Rectal smooth muscle tissue (tissue), 1 donor: ENCODE data around the gene ABCC3.

Experiments
- H3K27ac ChIP-seq: one replicate; pipeline ENCODE4 v1.7.0; 2013; ENCODE audit warnings: low read depth, low read length, inconsistent platforms
- H3K27me3 ChIP-seq: one replicate; pipeline ENCODE4 v1.7.0; 2013; ENCODE audit warnings: low read length; ENCODE audit not compliant: control insufficient read depth, insufficient read depth
- H3K36me3 ChIP-seq: one replicate; pipeline ENCODE4 v1.7.0; 2013; ENCODE audit warnings: low read length; ENCODE audit not compliant: control insufficient read depth, insufficient read depth
- H3K4me1 ChIP-seq: one replicate; pipeline ENCODE4 v1.7.0; 2013; ENCODE audit warnings: low read length; ENCODE audit not compliant: control insufficient read depth, insufficient read depth
- H3K4me3 ChIP-seq: one replicate; pipeline ENCODE4 v1.7.0; 2013; ENCODE audit warnings: low read length
- H3K9ac ChIP-seq: one replicate; pipeline ENCODE4 v1.7.0; 2013; ENCODE audit warnings: low read length

ABCC3 gene

GRCh38 chr17:50689956-50690886 lies 55.5 kb downstream of the ABCC3 start:
- no peak overlapping the region for H3K27ac ChIP-seq
- no peak overlapping the region for H3K4me3 ChIP-seq
- H3K27me3 ChIP-seq = no peaks in the 10 kb centered on the region
- peaks cover 46% of the 10 kb centered on the region for H3K4me1 ChIP-seq
- H3K9ac ChIP-seq = no peak overlapping the region
- peaks cover 3% of the 10 kb centered on the region for H3K36me3 ChIP-seq

- Histone ChIP-seq H3K36me3 (peaks cover 10% of the 10 kb centered on the region), H3K9ac (no peak overlapping the region), H3K27ac (no peak overlapping the region), H3K4me3 (no peak overlapping the region), H3K4me1 (peaks cover 45% of the 10 kb centered on the region), H3K27me3 (no peaks in the 10 kb centered on the region)
Measured at GRCh38 chr17:50690887-50691549, 56.3 kb downstream of the ABCC3 start.

- Histone ChIP-seq H3K27ac (peak overlapping the region; percentile 35), H3K36me3 (peaks cover 18% of the 10 kb centered on the region), H3K9ac (no peak overlapping the region), H3K27me3 (no peaks in the 10 kb centered on the region), H3K4me1 (peaks cover 37% of the 10 kb centered on the region), H3K4me3 (no peak overlapping the region)
Measured at GRCh38 chr17:50691550-50692447, 57.1 kb downstream of the ABCC3 start.

GRCh38 chr17:50692448-50693035 lies 57.9 kb downstream of the ABCC3 start:
- no peak overlapping the region for H3K4me3 ChIP-seq
- peaks cover 31% of the 10 kb centered on the region for H3K4me1 ChIP-seq
- peak overlapping the region; percentile 35 for H3K27ac ChIP-seq
- H3K36me3 ChIP-seq = peaks cover 25% of the 10 kb centered on the region
- H3K27me3 ChIP-seq = no peaks in the 10 kb centered on the region
- H3K9ac ChIP-seq = no peak overlapping the region

GRCh38 chr17:50693036-50693682 lies 58.5 kb downstream of the ABCC3 start:
- Histone ChIP-seq H3K27ac (peak overlapping the region; percentile 56), H3K4me3 (no peak overlapping the region), H3K9ac (no peak overlapping the region), H3K36me3 (peaks cover 28% of the 10 kb centered on the region), H3K27me3 (no peaks in the 10 kb centered on the region), H3K4me1 (peaks cover 31% of the 10 kb centered on the region)

GRCh38 chr17:50696365-50696879 lies 61.7 kb downstream of the ABCC3 start:
- H3K36me3 ChIP-seq = peaks cover 33% of the 10 kb centered on the region
- H3K4me1 ChIP-seq = peaks cover 25% of the 10 kb centered on the region
- H3K9ac ChIP-seq = no peak overlapping the region
- H3K27me3 ChIP-seq = no peaks in the 10 kb centered on the region
- no peak overlapping the region for H3K27ac ChIP-seq
- H3K4me3 ChIP-seq = no peak overlapping the region

- Histone ChIP-seq H3K36me3 (peaks cover 33% of the 10 kb centered on the region), H3K9ac (no peak overlapping the region), H3K27ac (no peak overlapping the region), H3K4me1 (peaks cover 20% of the 10 kb centered on the region), H3K4me3 (no peak overlapping the region), H3K27me3 (no peaks in the 10 kb centered on the region)
Measured at GRCh38 chr17:50697062-50697461, 62.4 kb downstream of the ABCC3 start.

- Histone ChIP-seq H3K27me3 (no peaks in the 10 kb centered on the region), H3K36me3 (peaks cover 33% of the 10 kb centered on the region), H3K4me1 (peaks cover 13% of the 10 kb centered on the region), H3K27ac (no peak overlapping the region), H3K4me3 (no peak overlapping the region), H3K9ac (no peak overlapping the region)
Measured at GRCh38 chr17:50697663-50698272, 63.1 kb downstream of the ABCC3 start.

- no peak overlapping the region for H3K9ac ChIP-seq
- H3K4me3 ChIP-seq = no peak overlapping the region
- peaks cover 30% of the 10 kb centered on the region for H3K36me3 ChIP-seq
- H3K4me1 ChIP-seq = peaks cover 2% of the 10 kb centered on the region
- no peak overlapping the region for H3K27ac ChIP-seq
- H3K27me3 ChIP-seq = no peaks in the 10 kb centered on the region
Measured at GRCh38 chr17:50699410-50699809, 64.7 kb downstream of the ABCC3 start.

- no peaks in the 10 kb centered on the region for H3K27me3 ChIP-seq
- H3K9ac ChIP-seq = no peak overlapping the region
- peaks cover 2% of the 10 kb centered on the region for H3K4me1 ChIP-seq
- H3K4me3 ChIP-seq = no peak overlapping the region
- H3K36me3 ChIP-seq = peaks cover 5% of the 10 kb centered on the region
- H3K27ac ChIP-seq = no peak overlapping the region
Measured at GRCh38 chr17:50703162-50703561, 68.5 kb downstream of the ABCC3 start.
